AG08396 (cell line): Measurements from ENCODE around the gene TMEM63A.

Source experiments
- DNase-seq: peaks from one replicate; pipeline ENCODE4 v3.0.0; 2012; ENCODE audit warnings: low spot score, mixed read lengths

The TMEM63A gene

DNA sequence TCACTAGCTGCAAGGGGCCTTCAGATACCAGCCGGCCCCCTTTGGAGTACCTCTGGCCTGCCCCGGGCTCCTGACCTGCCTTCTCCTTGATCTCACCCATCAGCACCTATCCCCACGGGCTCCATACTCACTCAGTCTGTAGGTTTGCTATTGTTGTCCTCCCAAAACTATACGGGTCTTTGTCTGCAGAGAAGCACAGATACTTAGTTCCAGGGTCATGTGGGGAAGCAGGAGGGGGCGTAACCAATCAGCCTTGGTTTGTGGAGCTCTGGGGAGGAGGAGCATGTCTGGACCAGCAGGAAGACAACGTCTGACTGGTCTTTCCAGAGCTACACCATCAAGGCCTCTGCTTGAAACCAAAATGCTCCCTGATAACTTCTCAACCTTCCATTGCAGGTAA, 15.2 kb downstream of the TMEM63A start:
- no peak for DNase-seq

DNA sequence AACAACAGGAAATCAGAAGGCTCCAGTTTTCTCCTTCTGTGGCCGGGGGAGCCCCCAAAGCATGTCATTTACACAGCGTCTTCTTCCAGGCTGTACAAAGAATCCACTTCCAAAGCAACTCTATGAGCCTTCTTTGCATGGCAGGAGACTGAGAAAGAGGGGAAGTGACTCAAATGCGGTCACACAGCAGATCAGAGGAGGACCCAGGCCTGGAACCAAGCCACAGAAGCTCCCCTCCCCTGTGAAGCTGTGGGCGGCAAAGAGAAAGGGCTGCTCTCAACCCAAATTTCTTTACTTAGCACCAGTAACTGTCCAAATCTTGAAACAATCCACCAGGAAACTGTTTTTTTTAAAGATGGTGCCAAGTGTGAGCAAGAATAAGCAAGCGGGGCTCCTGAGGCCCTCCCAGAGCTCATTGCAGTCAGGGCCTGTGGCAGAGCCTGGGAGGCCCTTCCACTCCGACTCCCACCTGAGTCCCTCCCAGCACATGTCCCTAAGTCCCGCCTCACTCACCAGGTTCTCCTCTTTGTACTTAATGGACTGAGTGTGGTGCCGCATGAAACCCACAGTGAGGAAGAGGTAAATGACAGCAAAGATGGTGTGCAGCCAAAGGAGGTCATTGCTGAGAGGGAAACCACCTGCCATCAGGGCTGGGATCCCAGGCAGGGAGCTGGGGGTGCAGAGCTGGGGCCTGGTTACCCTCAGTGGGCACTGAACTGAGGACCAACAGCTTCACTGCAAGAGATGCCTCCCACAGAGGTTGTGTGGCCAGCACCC, 15.9 kb downstream of the TMEM63A start:
- no peak for DNase-seq

DNA sequence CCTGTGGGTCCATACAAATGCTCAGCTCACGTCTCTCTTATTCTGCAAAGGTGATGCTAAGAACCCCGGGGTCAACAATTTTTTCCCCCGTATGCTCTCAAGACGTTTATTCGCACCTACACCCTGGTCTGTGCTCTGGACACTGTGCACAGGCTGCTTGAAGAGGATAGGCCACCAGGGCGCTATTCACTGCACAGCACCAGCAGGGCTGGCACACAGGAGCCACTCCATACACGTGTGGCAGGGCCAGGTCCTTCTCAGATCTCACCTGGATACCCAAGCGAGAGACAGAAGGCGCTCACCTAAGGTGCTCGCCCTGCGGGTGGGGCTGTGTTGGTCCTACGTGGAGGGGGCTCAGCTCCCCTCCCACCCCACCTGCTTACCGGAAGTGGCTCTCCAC, 16.7 kb downstream of the TMEM63A start:
- no peak for DNase-seq

DNA sequence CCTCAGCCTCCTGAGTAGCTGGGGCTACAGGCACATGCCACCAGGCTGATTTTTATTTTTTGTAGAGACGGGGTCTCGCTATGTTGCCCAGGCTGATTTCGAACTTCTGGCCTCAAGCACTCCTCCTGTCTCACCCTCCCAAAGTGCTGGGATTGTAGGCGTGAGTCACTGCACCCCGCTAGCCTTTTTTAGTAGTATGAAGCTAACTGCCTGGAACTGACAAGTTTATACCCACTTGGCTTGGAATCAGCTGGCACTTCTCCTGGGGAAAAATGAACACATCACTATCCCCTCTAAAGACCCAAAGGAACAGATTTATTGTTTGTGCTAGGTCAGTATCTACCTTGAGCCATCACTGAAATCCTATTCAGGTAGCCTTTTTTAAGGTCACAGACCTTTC, 19.0 kb downstream of the TMEM63A start:
- DNase-seq: no peak

DNA sequence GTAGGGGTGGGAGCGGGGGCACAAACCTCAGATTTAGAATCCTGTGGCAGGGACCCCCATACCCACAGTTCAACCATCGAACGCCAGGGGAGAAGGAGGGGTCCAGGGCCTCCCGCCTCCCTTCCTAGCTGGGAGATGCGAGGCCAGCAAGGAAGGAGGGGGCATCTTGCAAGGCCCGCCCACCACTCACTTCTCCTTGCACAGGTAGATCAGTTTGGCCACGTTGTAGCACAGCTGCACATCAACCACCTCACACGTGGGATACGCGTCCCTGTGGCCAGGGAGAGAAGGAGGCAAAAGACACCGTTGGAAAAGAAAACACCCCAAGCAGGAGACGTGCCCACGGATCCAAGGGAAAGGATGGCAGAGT, 19.6 kb downstream of the TMEM63A start:
- DNase-seq: no peak

DNA sequence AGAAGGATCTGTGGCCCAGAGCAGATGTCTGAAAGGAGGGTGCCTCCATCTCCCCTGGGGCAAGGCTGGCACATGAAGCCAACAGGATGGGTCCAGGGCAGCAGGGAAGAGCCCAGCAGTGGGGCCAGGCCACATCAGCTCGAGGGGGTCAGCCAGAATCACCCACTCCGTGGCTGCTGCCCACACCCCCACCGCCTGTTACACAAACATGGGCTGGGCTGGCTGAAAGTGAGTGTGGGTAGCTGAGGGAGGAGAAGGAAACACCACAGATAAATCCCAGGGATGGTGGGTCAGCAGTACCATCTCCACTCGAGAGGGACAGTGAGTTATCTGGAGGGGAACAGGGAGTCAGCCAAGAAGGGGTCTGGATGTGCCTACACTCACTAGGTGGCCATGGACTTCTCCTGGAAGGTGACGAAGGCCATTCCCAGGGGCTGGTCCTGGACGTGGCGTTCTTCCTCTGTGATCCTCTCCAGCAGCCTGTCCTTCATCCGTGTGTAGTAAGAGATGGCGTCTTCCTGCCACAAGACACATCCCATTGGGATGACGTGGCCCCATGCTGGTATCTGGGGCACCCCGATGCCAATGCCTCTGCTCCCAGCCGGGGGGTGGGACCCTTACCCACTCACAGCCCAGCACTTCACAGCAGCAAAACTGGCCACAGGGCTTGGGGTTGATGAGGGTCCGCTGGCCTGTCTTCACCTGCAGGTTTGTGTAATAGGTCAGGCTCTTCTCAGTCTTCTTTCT, 20.2 kb downstream of the TMEM63A start:
- no peak for DNase-seq

DNA sequence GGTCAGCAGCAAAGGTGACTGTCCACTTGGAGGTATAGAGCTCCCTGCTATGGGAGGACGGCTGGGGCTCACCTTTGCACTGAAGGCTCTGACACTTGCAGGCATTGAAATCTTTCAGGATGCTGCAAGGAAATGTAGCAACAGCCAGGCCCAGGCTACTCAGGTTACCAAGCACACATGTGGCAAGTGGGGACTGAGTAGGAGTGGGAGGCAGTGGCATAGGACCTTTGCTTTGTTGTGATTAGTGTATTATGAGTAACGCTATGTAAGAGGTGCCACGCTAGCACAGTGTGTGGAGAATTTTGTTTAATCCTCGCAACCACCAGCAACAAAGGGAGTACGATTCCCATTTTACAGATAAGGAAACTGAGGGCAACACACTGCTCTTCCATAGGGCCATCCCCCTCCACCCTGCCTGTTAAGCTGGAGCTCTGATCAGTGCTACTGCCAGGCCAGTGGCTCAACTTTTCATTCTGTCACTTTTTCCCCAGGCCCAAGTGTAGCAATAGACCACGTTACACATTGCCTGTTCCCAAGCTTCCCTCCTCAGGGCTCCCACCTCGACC, 21.2 kb downstream of the TMEM63A start:
- DNase-seq: no peak

DNA sequence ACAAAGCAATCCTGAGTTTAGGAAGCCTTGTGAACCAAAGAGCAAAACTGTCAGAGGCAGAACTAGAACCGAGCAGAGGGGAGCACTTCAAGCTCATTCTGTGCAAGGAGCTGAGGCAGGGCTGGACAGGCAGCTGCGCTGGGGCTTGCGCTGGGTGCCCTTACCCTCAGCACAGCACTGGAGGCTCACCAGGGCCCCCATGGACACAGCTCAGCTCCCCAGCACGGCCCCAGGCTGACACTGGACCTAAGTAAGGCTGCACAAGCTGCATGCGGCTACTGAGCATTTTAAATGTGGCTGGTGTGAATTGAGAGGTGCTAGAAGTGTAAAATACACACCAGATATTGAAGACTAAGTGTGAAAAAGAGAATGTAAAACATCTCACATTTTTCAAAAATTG, 22.1 kb downstream of the TMEM63A start:
- DNase-seq: no peak

DNA sequence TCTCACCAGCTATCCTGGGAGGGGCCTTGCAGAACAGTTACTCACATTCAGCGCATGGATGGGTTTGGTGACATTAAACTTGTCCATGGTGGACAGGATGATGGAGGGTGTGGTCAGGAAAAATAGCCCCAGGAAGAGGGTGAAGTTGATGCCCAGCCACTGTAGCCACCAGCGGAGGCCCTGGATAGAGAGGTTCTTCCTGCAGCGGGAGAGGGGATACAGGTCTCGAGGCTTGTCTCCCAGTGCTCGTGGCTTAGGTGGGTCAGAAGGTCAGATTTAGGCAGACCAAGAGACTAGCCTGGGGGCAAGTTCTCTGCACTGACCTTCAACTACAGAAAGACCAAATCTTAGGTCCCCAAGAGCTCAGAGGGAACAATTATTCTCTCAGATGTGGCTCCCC, 23.0 kb downstream of the TMEM63A start:
- no peak for DNase-seq

DNA sequence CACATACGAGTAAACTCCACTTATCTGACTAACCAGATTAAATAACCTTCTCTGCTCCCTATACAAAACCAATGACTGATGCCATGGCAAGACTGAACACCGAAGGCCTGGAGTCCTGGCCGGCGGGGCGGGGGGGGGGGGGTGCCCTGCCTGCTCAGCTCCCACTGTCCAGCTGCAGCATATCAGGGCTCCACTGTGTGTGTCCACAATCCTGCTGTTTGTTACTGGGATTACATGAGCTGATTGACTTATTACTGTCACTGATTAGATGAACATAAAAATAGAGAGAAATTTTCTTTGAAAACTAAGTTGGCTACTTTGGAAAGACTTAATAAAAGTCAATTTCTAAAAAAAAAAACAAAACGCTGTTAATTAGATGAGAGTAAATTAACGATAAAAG, 24.9 kb downstream of the TMEM63A start:
- no peak for DNase-seq

DNA sequence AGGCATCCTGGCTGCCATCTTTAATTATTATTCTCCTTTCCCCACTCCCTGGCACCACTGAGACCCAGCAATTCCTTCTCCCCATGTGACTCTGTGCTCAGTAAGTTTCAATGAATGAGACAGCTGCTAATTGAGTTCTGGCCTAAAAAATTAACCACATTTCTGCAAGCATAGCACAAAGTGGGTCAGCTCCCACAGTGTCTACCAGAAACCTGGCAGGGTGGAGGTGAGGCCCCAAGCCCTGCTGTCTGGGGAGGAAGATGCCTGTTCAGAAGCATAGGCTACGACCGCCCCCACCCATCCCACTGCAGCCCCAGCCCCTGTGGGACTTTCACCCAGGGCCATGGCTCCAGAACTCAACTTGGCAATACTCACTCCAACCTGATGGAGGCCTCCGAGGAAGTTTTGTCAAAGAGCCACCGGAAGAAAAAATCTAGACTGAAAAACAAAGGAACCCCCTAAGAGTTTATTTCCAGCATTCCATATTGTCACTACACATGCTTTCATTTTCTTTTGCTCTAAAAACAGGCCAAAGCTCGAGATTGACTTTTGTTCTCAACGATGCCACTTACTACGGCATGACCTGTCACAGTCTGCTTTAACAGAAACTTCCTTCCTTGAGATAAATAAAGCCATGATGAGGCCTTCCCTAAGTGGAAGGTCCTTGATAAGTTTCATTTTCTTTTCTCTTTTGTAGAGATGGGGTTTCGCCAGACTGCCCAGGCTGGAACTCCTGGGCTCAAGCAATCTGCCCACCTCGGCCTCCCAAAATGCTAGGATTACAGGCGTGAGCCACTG, 26.5 kb downstream of the TMEM63A start:
- no peak for DNase-seq

DNA sequence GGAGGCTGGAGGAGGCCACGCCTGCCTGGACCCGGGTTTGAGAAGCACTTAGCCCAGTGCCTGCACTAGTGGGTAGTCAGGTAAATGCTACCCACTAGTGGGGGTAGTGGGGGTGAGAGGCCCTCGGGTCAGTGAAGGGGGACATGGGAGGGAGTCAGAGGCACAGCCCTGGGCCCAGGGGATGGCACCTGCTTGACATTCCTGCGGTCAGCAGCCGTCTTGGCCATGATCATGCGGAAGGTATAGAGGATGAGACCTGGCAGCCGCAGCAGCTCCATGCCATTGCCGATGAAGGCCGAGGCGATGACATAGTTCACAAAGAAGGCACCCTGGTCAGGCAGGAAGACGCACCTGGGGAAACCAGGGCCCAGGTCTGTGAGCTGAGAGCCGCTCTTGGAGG, 28.7 kb downstream of the TMEM63A start:
- DNase-seq: no peak

DNA sequence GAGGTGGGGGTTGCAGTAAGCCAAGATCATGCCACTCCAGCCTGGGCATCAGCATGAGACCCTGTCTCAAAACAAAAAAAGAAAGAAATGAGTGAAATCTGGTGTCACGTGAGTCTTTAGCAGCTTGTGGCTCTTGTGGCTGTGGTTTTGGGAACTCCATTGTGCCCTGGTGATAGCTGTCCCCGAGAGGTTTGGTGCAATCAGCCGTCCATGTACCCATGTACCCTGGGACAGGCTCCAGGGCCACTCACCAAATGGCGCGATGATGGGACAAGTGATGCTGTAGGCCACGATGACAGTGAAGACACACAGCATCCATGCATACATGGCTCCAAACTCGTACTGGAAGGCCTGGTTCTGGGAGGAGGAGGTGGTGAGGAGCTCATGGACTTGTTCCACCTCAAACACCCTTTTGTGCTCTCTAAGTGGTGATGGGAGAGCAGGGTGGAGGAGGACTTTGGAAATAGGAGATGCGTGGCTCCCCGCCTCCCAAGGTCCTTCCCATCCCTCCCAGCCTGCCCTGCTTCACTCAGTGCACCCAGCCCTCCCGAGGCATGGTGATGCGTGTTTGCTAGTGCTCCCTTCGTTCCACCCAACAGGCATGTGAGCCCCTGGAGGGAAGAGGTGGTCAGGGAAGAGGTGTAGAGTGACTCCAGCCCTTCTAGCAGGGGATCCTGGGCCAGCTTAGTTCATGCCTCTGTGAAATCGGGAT, 29.6 kb downstream of the TMEM63A start:
- no peak for DNase-seq

DNA sequence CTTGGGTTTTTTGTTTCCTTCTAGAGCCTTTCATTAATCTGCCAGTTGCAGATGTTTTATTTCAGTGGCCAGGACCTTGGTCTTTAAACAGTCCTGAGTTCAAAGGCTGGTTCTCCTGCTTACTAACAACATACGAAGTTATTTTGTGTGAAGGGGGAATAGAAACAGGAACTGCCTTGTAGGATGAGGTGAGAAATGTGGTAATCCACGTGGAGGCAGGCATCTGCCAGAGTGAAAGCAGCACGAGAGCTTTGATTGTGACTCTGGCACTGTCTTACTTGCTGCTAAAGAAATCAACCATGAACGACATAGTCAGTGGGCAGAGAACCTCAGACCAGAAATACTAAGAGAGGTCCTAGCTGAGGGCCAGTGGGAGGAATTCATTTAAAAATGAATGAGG, 30.4 kb downstream of the TMEM63A start:
- no peak for DNase-seq

DNA sequence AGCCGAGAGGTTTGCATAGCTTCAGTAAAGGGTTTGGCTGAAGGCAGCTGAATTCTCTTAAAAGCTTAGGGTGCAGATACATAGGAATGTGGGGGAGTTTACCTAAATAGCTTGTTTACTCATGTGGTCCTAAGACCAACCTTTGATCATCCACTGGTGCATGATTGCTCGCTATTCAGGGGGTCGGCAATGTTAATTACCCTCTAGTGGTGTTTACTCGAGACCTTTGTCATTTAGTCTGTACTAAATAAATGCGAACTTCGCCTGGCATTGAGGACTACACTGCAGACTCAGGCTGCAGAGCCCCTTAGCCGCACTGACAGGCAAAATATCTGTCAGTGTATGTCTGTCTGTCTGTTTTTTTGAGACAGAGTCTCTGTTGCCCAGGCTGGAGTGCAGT, 31.8 kb downstream of the TMEM63A start:
- DNase-seq: no peak

DNA sequence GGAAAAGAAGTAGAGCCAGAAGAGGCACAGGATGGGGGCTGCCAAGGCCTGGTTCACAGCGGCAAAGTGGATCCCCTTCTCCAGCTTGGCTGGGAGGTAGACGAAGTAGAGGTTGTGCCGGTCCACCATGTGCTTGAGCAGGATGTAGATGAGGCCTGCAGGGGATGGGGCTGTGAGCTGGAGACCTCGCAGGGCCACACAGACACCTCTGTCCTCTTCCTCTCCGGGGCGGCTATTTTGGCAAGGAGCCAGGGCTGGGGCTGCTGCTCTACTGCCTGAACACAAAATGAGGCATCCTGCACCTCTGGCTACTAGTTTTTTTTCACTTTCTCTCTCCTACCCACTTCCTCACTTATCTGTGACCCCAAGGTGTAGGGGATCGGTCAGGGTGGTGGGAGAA, 32.3 kb downstream of the TMEM63A start:
- DNase-seq: no peak

DNA sequence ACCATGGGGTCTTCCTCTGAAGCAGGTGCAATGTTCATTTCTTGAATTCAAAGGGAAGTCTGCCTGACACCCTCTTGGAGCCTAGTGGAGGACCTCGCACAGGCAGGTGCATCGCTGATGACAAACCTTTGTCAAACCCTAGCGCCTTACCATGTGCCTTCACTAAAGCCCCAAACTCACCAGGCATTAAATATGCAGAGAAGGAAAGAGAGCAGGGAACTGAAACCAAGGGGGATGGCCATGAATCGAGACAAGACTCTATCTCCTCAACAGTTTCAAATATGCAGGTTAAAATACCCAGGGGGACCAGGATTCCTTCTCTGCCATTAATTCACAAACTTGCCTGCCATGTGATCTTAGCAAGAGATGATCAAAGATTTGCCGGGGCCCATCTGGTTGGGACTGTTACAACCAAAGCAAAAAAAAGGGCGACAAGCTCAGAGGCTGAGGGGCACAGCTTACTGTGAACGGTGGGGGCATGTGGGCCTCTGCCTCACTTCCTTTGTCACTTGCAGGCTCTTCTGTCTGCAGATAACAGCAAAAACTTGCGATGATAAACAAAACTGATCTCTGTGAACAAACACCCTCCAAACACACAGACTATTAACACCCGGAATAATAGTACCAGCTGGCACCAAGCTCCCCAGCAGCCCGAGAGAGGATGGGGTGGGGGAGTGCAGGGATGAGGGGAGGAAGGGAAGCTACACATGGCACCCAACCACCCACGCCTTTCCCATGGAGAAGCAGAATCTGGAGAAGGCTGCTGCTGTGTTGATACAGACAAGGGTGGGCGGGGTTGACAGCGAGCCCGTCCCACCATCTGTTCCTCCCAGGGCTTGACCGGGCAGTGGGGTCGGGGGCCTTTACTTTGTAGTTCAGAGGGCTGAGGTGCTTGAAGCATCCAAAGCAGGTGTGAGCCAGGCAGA, 33.9 kb downstream of the TMEM63A start:
- no peak for DNase-seq

DNA sequence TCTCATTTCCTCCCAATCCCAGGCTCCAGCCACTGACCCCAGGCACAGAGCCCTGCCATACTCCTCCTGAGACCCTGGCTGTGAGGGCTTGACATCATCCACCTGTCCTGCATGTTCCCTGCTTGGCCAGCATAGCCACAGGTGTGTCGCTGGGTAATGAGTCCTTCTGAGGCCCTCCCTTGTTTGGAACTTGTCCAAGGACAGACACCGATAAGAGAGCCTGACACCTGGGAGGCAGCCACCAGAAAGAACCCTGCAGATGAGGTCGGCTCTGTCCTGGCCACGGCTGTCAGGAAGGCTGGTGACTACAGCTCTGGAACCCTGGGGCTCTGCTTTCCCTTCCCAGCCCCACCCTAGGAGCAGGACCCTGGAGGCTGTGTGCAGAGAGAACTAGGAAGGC, 34.6 kb downstream of the TMEM63A start:
- DNase-seq: no peak

DNA sequence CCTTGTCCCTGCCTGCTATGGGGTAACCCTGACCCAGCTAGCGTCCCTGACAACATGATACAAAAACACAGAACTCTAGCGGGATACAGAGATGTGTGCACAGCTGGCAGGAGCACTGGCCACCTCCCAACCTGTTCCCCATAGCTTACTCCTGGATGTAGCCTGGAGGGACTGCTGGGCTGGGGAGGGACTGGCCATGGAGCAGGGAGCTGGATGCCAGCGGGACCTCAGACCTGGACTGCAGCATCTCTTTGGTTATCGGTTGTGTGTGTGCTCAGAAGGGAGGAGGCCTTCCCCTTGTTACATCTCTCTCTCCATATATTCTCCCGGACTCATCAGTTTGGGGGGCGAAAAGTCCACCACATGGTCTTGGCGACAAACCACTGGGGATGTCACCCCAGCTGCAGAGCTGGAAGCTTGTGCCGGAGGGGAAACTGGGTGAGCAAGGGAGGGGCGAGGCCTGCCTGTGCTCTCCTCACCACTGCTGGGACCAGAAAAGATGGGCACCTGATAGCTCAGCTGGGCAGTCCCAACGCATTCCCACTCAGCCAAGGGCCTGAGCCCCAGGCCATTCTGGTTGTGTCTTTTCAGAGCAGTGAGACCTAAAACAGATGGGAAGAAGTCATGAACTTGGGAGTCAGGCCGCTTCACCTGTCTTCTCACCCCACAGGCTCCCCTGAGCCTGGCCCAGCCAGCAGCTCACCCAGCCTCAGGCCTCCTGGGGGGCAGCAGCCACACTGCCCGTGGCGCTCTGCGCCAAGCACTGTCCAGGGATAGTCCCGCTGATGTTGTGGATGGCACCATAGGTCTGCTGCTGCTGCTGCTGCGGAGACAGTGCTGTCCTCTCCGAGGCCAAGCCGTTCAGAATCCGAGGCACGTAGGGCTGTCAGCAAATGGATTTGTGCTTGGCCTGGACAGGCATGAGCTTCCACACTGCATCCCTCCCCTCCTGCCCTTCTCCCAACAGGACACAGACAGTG, 35.6 kb downstream of the TMEM63A start:
- DNase-seq: no peak
